ENCODE data around the gene YIPF6.

DNA sequence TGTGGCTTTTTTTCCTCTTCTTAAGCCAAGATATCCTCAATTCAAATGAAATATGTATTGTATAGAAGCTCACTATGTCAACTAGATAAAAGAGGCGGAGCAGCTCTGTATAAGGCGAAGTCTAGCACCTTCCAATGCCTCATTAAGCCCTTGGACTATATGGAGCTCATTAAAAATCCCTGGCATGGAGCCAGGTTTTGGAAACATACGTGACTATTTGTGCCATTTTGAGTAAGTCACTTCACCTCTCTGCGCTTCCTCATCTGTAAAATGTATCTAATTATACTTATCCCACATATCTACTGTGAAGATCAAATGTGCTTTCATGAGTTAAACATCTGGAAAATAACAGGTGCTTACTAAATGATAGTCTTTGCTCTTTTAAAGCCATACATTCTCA lies 57.2 kb downstream of the YIPF6 start:
- TF ChIP-seq NRF1 (conservative IDR thresholded peaks at IDR 0.05 in 1 of 2, IDR thresholded peaks at IDR 0.05 in 1 of 2) (no peak), ESRRA (IDR thresholded peaks at IDR 0.05; ENCODE audit: borderline replicate concordance, low read depth) (no peak), BCL6 (CRISPR knock-in tag; IDR thresholded peaks at IDR 0.05) (no peak), POLR2AphosphoS5 (IDR thresholded peaks at IDR 0.05; ENCODE audit: control insufficient read depth, insufficient read depth, low read depth, low read length) (no peak)
- TF ChIP-seq, protein P1, sequence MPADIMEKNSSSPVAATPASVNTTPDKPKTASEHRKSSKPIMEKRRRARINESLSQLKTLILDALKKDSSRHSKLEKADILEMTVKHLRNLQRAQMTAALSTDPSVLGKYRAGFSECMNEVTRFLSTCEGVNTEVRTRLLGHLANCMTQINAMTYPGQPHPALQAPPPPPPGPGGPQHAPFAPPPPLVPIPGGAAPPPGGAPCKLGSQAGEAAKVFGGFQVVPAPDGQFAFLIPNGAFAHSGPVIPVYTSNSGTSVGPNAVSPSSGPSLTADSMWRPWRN (IDR thresholded peaks at IDR 0.05; ENCODE audit: low read depth): no peak

Measured in K562 (cell line).